Motor neuron (in vitro differentiated cells): ENCODE results near the gene KIF21A. TPM values are rescaled to one million over a fixed set of nuclear protein-coding genes. Genes with fewer than 3 reads are reported as not detected.
A peak's percentile ranks its signal among the peaks of the same experiment; 100 is the strongest.
"Not testable (repeated sequence)": the region's sequence is repeated elsewhere in the genome, so short reads cannot be mapped to it uniquely, and the experiment has no call there.

Experiments used
- ATAC-seq, 8 experiments: fragments of 200-7000 bp; cut with Tn5 transposase; replicated peaks in 6 of 8; 2 replicates each; pipeline ENCODE4 v1.8.0; 2021; ENCODE audit warnings: mild to moderate bottlenecking in 8 of 8, moderate library complexity in 8 of 8
- H3K27ac ChIP-seq, 2 donors: fragments of 250-450 bp; sonication (Bioruptor Pico); 2 replicates each; pipeline ENCODE4 v1.9.0; 2021; ENCODE audit warnings: antibody characterized with exemption in 2 of 2, mild to moderate bottlenecking in 2 of 2, moderate library complexity in 1 of 2
- H3K4me1 ChIP-seq, 2 donors: fragments of 250-450 bp; sonication (Bioruptor Pico); replicated peaks in 1 of 2; 2 replicates each; pipeline ENCODE4 v1.6.1; 2021; ENCODE audit warnings: antibody characterized with exemption in 2 of 2, mild to moderate bottlenecking in 2 of 2, moderate library complexity in 1 of 2
- H3K4me3 ChIP-seq, 5 donors: fragments of 250-450 bp; sonication (Bioruptor Pico); 2 replicates each; pipeline ENCODE4 v1.9.0; 2021; ENCODE audit warnings: antibody characterized with exemption in 5 of 5, mild to moderate bottlenecking in 5 of 5, moderate library complexity in 4 of 5
- WGBS, 10 experiments: fragments of 450-650 bp; shearing (Covaris generic); methylation state at CpG; one replicate each; pipeline ENCODE4 v1.0.0; 2022; 5-methylcytosine and 5-hydroxymethylcytosine counted together
- in situ Hi-C, 9 experiments: fragments of 400-800 bp; cut with MboI; loops; one replicate each; pipeline ENCODE4 v1.15.0; 2021; ENCODE audit warnings: low sequenced_read_pairs in 9 of 9, low pct_unique_long_range_greater_than_20kb in 2 of 9; ENCODE audit not compliant: unreplicated experiment in 9 of 9
- total RNA-seq, 8 experiments: library from RNA; unstranded; fragments of 300-600 nt; gene quantifications; 2 replicates each; pipeline versions ENCODE4 v1.2.3 to v1.2.4, GENCODE V29; 2022

KIF21A gene
- total RNA-seq, 8 experiments from 2014 or later: 4.6 to 96.4 (median 84.1) TPM

DNA sequence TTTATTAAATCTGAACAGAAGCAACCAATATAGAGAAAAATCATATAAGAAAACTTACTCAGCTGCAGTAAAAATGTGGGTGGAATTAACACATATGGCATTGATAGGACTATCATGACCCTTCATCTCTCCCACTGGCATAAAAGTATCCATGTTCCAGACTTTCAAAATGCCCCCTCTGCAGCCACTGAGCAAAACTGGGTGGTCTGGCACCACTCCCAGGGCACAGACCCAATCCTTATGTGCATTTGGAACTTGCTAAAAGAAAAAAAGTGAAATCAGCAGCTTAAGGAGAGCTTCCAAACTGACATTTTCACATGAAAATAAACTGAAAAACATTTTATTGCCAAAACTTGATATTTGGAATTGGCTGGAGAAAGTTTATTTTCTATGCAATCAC, 141.5 kb downstream of the KIF21A start:
- Histone ChIP-seq H3K27ac (no peak overlapping the region), H3K4me1 (peaks cover 0 to 2% of the 10 kb centered on the region in 2 donors), H3K4me3 (no peak overlapping the region)
- no peak for ATAC-seq
- in situ Hi-C loops: loop anchor here in 1 of 9 experiments (25.0 kb wide), 1 partner anchor 311 kb away; the partner anchor contains the start of gene ABCD2

DNA sequence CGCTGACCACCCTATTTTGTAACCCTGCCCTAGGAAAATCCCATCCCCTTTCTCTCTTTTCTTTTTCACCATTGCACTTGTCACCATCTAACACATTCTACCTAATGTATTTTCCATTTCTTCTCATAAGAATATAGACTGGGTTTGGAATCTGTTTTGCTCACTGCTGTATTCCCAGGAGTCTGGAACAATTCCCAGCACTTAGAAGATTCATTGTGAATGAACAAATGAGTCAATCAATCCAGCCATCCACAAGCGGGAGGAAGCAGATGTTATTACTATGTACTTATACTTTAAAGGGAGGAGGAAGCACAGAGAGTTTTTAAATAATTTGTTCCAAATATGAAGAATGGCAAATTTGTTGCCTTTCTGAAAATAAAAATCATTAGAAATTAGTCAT, 142.1 kb downstream of the KIF21A start:
- Histone ChIP-seq H3K4me1 (peaks cover 0 to 2% of the 10 kb centered on the region in 2 donors), H3K4me3 (no peak overlapping the region), H3K27ac (no peak overlapping the region)
- in situ Hi-C loops: loop anchor here in 1 of 9 experiments (25.0 kb wide), 1 partner anchor 312 kb away; the partner anchor contains the start of gene ABCD2
- WGBS, 10 experiments: 36 to 88% (median 67%) methylated on average over 1 to 2 of the region's 2 CpGs
- peak in 2 of 8 experiments; percentile 25 to 38 for ATAC-seq

DNA sequence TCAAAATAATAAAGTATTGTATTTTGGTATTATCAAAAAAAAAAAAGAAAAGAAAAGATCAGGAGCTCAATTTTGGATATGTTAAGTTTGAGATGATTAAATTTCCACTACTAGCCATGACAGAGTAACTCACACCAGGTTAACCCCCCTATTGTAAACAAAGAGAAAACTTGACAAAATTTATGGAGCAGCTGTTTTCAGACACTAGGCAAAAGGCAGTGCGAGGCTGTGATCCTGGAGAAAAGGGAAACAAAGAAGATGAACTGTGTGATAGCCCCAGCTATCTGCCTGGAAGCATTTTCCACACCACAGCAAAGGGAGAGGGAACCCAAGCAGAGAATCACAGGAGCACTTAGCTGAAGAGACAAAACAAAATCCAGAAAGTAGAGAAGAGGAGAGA, 145.0 kb downstream of the KIF21A start:
- 0 to 100% (median 55%) methylated on average over 1 of the region's 1 CpG for WGBS, 10 experiments
- Histone ChIP-seq H3K4me1 (peaks cover 5 to 11% of the 10 kb centered on the region in 2 donors), H3K27ac (peak overlapping the region in 1 of 2 donors; percentile 64), H3K4me3 (no peak overlapping the region)
- in situ Hi-C loops: loop anchor here in 2 of 9 experiments (25.0 kb wide), 2 partner anchors 161 to 961 kb away; no protein-coding TSS in a partner anchor
- no peak for ATAC-seq

DNA sequence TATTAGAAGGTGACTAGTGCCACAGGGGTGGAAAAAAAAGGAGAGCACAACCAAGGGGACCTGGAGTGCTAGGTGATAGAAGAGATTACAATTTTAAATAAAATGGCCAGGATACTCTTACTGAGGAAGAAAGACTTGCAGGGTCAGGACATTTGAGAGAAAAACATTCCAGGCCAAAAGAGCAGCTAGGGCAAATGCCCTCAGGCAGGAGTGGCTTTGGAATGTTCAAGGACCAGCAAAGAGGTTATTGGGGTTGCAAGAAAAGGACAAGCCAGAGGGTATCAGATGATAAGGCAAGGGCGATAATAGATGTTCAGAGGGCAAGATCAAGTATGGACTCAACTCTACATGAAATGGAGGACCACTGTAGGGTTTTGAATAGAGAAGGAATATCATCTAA, 146.4 kb downstream of the KIF21A start:
- 86 to 100% (median 100%) methylated on average over 1 of the region's 1 CpG; no CpG with 5 or more reads in 3 of the 10 experiments for WGBS, 10 experiments
- Histone ChIP-seq H3K27ac (no peak overlapping the region), H3K4me1 (peaks cover 5 to 11% of the 10 kb centered on the region in 2 donors), H3K4me3 (no peak overlapping the region)
- in situ Hi-C loops: loop anchor here in 2 of 9 experiments (25.0 kb wide), 2 partner anchors 159 to 959 kb away; no protein-coding TSS in a partner anchor
- ATAC-seq: no peak

DNA sequence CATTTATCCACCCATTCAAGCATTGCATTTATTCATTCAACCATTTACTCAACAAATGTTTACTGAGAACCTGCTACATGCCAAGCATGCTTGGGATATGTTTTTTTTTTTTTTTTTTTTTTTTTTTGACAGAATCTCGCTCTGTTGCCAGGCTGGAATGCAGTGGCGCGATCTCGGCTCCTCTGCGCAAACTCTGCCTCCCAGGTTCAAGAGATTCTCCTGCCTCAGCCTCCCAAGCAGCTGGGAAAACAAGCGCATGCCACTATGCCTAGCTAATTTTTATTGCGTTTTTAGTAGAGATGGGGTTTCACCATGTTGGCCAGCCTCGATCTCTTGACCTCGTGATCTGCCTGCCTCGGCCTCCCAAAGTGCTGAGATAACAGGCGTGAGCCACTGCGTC, 147.3 kb downstream of the KIF21A start:
- in situ Hi-C loops: loop anchor here in 2 of 9 experiments (25.0 kb wide), 2 partner anchors 158 to 958 kb away; no protein-coding TSS in a partner anchor

DNA sequence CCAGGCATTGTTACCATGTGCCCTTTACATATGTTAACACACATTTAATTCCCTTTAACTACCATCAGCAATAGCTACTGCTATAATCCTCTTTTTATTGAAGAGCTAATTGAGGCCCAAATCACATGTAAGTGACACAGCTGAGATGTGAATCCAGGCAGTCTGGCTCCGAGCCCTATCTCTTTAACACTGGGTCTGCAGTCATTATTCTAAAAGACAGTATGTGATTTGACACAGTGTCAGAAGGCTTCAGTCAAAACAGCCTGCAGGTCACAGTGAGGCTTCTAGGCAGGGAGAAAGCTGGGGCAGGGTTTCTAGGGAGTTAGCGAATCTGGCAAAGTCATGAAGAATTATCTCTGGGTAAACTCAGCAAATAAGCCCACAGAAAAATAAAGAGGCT, 148.2 kb downstream of the KIF21A start:
- in situ Hi-C loops: loop anchor here in 2 of 9 experiments (25.0 kb wide), 2 partner anchors 157 to 957 kb away; no protein-coding TSS in a partner anchor
- H3K4me1 ChIP-seq: peaks cover 5 to 9% of the 10 kb centered on the region in 2 donors
- no peak overlapping the region for H3K4me3 ChIP-seq
- H3K27ac ChIP-seq: no peak overlapping the region
- peak in 5 of 8 experiments; percentile 45 to 90 (median 59) for ATAC-seq
- WGBS, 10 experiments: 46 to 80% (median 67%) methylated on average over 1 to 2 of the region's 2 CpGs; no CpG with 5 or more reads in 2 of the 10 experiments

More for the DNA sequence above, 147.3 kb downstream of the KIF21A start:
- not testable (repeated sequence) for ATAC-seq, H3K4me1 ChIP-seq, H3K4me3 ChIP-seq, H3K27ac ChIP-seq
- 81 to 100% (median 100%) methylated on average over 1 to 11 of the region's 12 CpGs; no CpG with 5 or more reads in 3 of the 10 experiments for WGBS, 10 experiments

DNA sequence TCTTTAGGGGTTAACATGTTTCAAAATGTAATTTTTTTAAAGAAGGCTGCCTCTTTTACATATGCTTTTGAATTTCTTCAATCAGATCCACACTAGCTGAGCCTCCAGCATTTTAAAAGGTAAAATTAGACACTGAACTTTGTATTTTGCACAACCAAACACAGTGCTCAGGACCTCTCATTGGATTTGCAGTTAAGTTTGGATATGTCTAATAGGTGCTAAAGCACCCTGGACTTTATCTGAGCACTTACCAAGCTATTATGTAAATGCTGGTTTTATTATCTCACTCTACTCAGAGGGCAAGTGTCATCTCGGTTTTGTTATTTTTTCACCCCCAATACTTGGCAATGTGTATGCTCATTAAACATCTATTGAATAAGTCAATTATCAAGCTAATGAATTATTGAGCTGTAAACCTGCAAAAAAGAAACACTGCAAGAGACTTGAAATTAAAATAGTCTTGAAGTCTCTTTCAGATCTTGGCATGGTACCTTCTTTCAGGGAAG, 150.7 kb downstream of the KIF21A start:
- Histone ChIP-seq H3K27ac (no peak overlapping the region), H3K4me1 (peaks cover 5 to 9% of the 10 kb centered on the region in 2 donors), H3K4me3 (no peak overlapping the region)
- 0 to 86% (median 56%) methylated on average over 1 of the region's 1 CpG; no CpG with 5 or more reads in 1 of the 10 experiments for WGBS, 10 experiments
- ATAC-seq: no peak
- in situ Hi-C loops: loop anchor here in 2 of 9 experiments (25.0 kb wide), 2 partner anchors 155 to 955 kb away; no protein-coding TSS in a partner anchor

DNA sequence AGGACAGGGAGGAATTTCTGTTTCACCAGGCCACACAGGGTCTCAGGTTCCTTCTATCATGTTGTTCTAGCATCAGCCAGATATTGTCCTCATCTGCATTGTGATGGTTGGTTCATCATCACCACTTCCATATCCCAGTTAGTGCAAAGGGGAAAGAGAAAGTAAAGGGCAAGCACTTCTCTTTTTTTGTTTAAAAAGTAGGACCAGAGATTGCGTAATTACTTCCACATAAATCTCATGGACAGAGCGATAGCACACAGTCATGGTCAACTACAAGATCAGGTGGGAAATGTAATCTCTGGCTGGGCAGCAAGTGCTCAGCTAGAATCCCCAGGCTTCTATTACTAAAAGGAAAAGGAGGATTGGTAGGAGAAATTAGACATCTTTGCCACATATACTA, 155.1 kb downstream of the KIF21A start:
- ATAC-seq: no peak
- Histone ChIP-seq H3K4me1 (no peaks in the 10 kb centered on the region), H3K4me3 (no peak overlapping the region), H3K27ac (no peak overlapping the region)
- 40 to 100% (median 94%) methylated on average over 1 to 2 of the region's 2 CpGs; no CpG with 5 or more reads in 3 of the 10 experiments for WGBS, 10 experiments
- in situ Hi-C loops: loop anchor here in 2 of 9 experiments (25.0 kb wide), 2 partner anchors 151 to 951 kb away; no protein-coding TSS in a partner anchor

DNA sequence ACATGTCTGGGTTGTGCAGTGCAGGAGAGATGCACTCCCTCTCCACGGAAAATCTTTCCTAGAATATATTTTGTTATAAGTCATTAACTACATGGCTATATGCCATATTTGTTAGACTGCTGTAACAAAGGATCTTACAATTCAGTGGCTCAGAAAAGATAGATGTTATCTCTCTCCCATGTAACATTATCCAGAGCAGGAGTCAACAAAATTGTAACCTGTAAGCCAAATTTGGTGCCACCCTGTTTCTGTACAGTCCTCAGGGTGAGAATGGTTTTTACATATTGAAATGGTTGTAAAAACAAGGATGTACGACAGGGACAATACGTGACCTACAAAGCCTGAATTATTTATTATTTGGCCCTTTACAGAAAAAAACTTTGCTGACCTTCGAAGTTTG, 155.5 kb downstream of the KIF21A start:
- ATAC-seq: no peak
- in situ Hi-C loops: loop anchor here in 2 of 9 experiments (25.0 kb wide), 2 partner anchors 150 to 950 kb away; no protein-coding TSS in a partner anchor

DNA sequence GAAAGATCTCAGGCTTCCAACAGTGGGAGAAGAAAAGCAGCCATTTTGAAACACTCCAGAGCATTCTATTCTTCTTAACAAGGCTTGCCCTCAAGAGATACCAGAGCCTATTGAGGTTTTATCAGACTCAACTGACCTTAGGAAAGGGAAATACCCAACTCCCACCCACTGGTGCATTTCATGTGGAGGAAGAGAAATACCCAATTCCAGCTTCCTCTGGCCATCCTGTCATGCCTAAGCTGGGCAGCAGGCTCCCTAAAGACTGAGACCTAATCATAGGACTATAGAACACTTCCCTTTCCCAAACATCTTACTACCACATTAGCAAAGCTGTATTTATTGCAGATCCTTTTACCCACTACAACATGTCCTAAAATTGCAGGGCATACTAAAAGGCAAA, 164.5 kb downstream of the KIF21A start:
- H3K4me1 ChIP-seq: peaks cover 0 to 7% of the 10 kb centered on the region in 2 donors
- H3K4me3 ChIP-seq: no peak overlapping the region
- in situ Hi-C loops: loop anchor here in 3 of 9 experiments (10.0 to 25.0 kb wide), 3 partner anchors 141 to 941 kb away; no protein-coding TSS in a partner anchor
- no peak overlapping the region for H3K27ac ChIP-seq
- no peak for ATAC-seq

More for the DNA sequence above, 155.5 kb downstream of the KIF21A start:
- H3K4me1 ChIP-seq: no peaks in the 10 kb centered on the region
- no peak overlapping the region for H3K27ac ChIP-seq
- 0 to 97% (median 75%) methylated on average over 1 to 4 of the region's 4 CpGs; no CpG with 5 or more reads in 1 of the 10 experiments for WGBS, 10 experiments
- no peak overlapping the region for H3K4me3 ChIP-seq

DNA sequence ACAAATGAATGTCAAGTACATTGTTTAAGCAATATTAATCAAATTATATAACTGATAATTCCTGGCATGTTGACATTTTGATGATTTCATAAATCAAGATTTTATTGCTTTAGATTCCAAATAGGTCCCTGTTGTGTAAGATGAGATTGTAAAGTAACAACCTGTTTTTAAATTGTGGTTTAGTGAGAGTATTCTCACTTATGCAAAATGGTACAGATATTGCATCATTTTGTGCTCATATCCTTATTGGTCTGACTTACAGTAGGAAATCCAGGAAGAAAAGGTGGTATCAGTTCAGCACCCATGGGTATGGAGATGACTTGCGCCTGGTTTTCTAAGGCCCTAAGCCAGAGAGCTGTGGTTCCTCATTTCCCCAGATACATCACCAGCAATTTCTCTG, 165.5 kb downstream of the KIF21A start:
- WGBS, 10 experiments: 78 to 100% (median 100%) methylated on average over 1 of the region's 1 CpG; no CpG with 5 or more reads in 3 of the 10 experiments
- no peak overlapping the region for H3K27ac ChIP-seq
- peak in 2 of 8 experiments; percentile 27 to 42 for ATAC-seq
- H3K4me1 ChIP-seq: peaks cover 5 to 7% of the 10 kb centered on the region in 2 donors
- no peak overlapping the region for H3K4me3 ChIP-seq
- in situ Hi-C loops: loop anchor here in 3 of 9 experiments (10.0 to 25.0 kb wide), 3 partner anchors 140 to 940 kb away; no protein-coding TSS in a partner anchor

DNA sequence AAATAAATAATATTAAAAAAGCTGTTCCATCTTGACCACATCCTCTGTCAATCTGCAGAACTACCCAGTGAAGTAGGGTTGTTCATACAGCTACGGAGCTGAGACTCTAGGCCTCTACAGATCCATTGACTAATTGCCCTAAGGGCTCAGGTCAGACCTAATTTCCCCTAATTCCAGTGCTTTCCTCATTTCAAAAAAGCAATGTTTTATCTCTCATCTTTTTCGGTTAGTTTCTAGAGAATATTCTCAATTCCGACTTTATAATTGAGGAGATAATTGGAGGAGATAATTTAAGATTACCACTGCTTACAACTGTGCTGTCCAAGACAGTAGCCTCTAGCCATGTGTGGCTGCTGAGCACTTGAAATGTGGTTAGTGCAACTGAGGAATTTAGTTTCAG, 167.1 kb downstream of the KIF21A start:
- in situ Hi-C loops: loop anchor here in 3 of 9 experiments (10.0 to 25.0 kb wide), 3 partner anchors 139 to 939 kb away; no protein-coding TSS in a partner anchor
- Histone ChIP-seq H3K4me1 (peaks cover 5 to 7% of the 10 kb centered on the region in 2 donors), H3K27ac (no peak overlapping the region), H3K4me3 (no peak overlapping the region)
- 27 to 96% (median 75%) methylated on average over 1 to 3 of the region's 3 CpGs; no CpG with 5 or more reads in 1 of the 10 experiments for WGBS, 10 experiments
- no peak for ATAC-seq
